ENCODE data around the gene SNN. TPM values are rescaled to one million over a fixed set of nuclear protein-coding genes. Genes with fewer than 3 reads are reported as not detected.

Gene SNN
- total RNA-seq, 1 experiment from 2014 or later, result 12.6 TPM

- peaks cover 9% of the 10 kb centered on the region; the same call in 1 of the 2 replicates for H3F3A ChIP-seq (ENCODE audit: insufficient read depth, low read depth)
- H3K4me3 ChIP-seq, result no peak overlapping the region
- no peaks in the 10 kb centered on the region for H3K4me1 ChIP-seq (replicated peaks; ENCODE audit: insufficient read depth)
- no peaks in the 10 kb centered on the region for H3K9me3 ChIP-seq (ENCODE audit: insufficient read depth, low read depth)
- no peak overlapping the region for H2AFZ ChIP-seq
- ChIA-PET CTCF (no interaction called here), POLR2A (ENCODE audit: unreplicated experiment) (no interaction called here)
- no peaks in the 10 kb centered on the region for H3K27me3 ChIP-seq (ENCODE audit: insufficient read depth, low read depth)
- peaks cover 10% of the 10 kb centered on the region; the same call in 1 of the 2 replicates for H4K20me1 ChIP-seq (ENCODE audit: insufficient read depth)
- H3K4me2 ChIP-seq, result no peak overlapping the region
- no TSS peak for BruUV-seq (replicated peaks)
- H3K27ac ChIP-seq, result no peak overlapping the region
- TF ChIP-seq CTCF (conservative IDR thresholded peaks at IDR 0.05) (no peak), EZH2 (IDR thresholded peaks at IDR 0.05; ENCODE audit: low read depth) (no peak)
- no peaks in the 10 kb centered on the region for H3K9me2 ChIP-seq (ENCODE audit: insufficient read depth)
- H3K79me2 ChIP-seq (ENCODE audit: low read depth), result no peaks in the 10 kb centered on the region
- DNase-seq, result no peak
- H3K36me3 ChIP-seq (ENCODE audit: low read depth), result 0 out of 2 replicates have a peak, but pooled peaks cover 4% of the 10 kb centered on the region
- intact Hi-C loops (cut with micrococcal nuclease; ENCODE audit: unreplicated experiment), result loop anchor here (10.0 kb wide), 1 partner anchor 184 kb away; no protein-coding TSS in a partner anchor
These were observed 50.9 kb downstream of the SNN start for GRCh38 chr16:11719171-11719570.

- Histone ChIP-seq H2AFZ (no peak overlapping the region), H3K36me3 (ENCODE audit: low read depth) (0 out of 2 replicates have a peak, but pooled peaks cover 4% of the 10 kb centered on the region), H3K27me3 (ENCODE audit: insufficient read depth, low read depth) (no peaks in the 10 kb centered on the region), H3K27ac (no peak overlapping the region), H3K9me3 (ENCODE audit: insufficient read depth, low read depth) (no peaks in the 10 kb centered on the region), H3K4me3 (no peak overlapping the region), H3K79me2 (ENCODE audit: low read depth) (no peaks in the 10 kb centered on the region), H3F3A (ENCODE audit: insufficient read depth, low read depth) (peaks cover 7% of the 10 kb centered on the region; the same call in 1 of the 2 replicates), H3K4me1 (replicated peaks; ENCODE audit: insufficient read depth) (no peaks in the 10 kb centered on the region), H3K4me2 (no peak overlapping the region), H4K20me1 (ENCODE audit: insufficient read depth) (peaks cover 8% of the 10 kb centered on the region; the same call in 1 of the 2 replicates), H3K9me2 (ENCODE audit: insufficient read depth) (no peaks in the 10 kb centered on the region)
- ChIA-PET CTCF (no interaction called here), POLR2A (ENCODE audit: unreplicated experiment) (no interaction called here)
- no peak for DNase-seq
- TF ChIP-seq CTCF (conservative IDR thresholded peaks at IDR 0.05) (no peak), EZH2 (IDR thresholded peaks at IDR 0.05; ENCODE audit: low read depth) (no peak)
- intact Hi-C loops (cut with micrococcal nuclease; ENCODE audit: unreplicated experiment), result loop anchor here (10.0 kb wide), 1 partner anchor 185 kb away; no protein-coding TSS in a partner anchor
- BruUV-seq (replicated peaks), result no TSS peak
These were observed 51.5 kb downstream of the SNN start for GRCh38 chr16:11719762-11720161.

- no peak for DNase-seq
- BruUV-seq (replicated peaks), result no TSS peak
- intact Hi-C loops (cut with micrococcal nuclease; ENCODE audit: unreplicated experiment), result no loop called here
- Histone ChIP-seq H3K9me2 (ENCODE audit: insufficient read depth) (no peaks in the 10 kb centered on the region), H3K9me3 (ENCODE audit: insufficient read depth, low read depth) (no peaks in the 10 kb centered on the region), H3K4me3 (no peak overlapping the region), H3F3A (ENCODE audit: insufficient read depth, low read depth) (no peaks in the 10 kb centered on the region), H3K79me2 (ENCODE audit: low read depth) (no peaks in the 10 kb centered on the region), H4K20me1 (ENCODE audit: insufficient read depth) (peaks cover 8% of the 10 kb centered on the region; the same call in 1 of the 2 replicates), H2AFZ (no peak overlapping the region), H3K27ac (no peak overlapping the region), H3K4me2 (no peak overlapping the region), H3K36me3 (ENCODE audit: low read depth) (peaks cover 11% of the 10 kb centered on the region; the same call in 1 of the 2 replicates), H3K27me3 (ENCODE audit: insufficient read depth, low read depth) (no peaks in the 10 kb centered on the region), H3K4me1 (replicated peaks; ENCODE audit: insufficient read depth) (no peaks in the 10 kb centered on the region)
- ChIA-PET POLR2A (ENCODE audit: unreplicated experiment) (no interaction called here), CTCF (no interaction called here)
- no peak for TF ChIP-seq EZH2 (IDR thresholded peaks at IDR 0.05; ENCODE audit: low read depth)
- no peak for TF ChIP-seq CTCF (conservative IDR thresholded peaks at IDR 0.05)
These were observed 53.7 kb downstream of the SNN start for GRCh38 chr16:11721781-11722467.
